Activated naive CD4-positive, alpha-beta T cell treated with anti-CD3 and anti-CD28 coated beads for 36 hours (primary cell): Measurements from ENCODE around the gene LRRC3C. TPM values are rescaled to one million over a fixed set of nuclear protein-coding genes. Genes with fewer than 3 reads are reported as not detected.

Experiments used
- CTCF ChIA-PET: fragments of 350-600 bp; sonication (Branson Sonifier 250); formaldehyde crosslinking; loops from one replicate; lab custom pipeline; 2021; ENCODE audit warnings: antibody characterized with exemption; lab: Charles Lee
- DNase-seq: peaks from one replicate; pipeline ENCODE4 v3.0.0-alpha.2; 2020
- H3K27ac Mint-ChIP-seq: one replicate; pipeline ENCODE4 v1.8.0; 2021; ENCODE audit warnings: mild to moderate bottlenecking, mixed read lengths
- H3K27me3 Mint-ChIP-seq: one replicate; pipeline ENCODE4 v1.8.0; 2021; ENCODE audit warnings: low read depth, mixed read lengths
- H3K36me3 Mint-ChIP-seq: one replicate; pipeline ENCODE4 v1.8.0; 2021; ENCODE audit warnings: low read depth, mixed read lengths
- H3K4me1 Mint-ChIP-seq: one replicate; pipeline ENCODE4 v1.8.0; 2021; ENCODE audit warnings: low read depth, mixed read lengths
- H3K4me3 Mint-ChIP-seq: one replicate; pipeline ENCODE4 v1.8.0; 2021; ENCODE audit warnings: mild to moderate bottlenecking, moderate library complexity, mixed read lengths
- H3K9me3 Mint-ChIP-seq: one replicate; pipeline ENCODE4 v1.8.0; 2021; ENCODE audit warnings: mixed read lengths
- intact Hi-C: fragments of 100-400 bp; cut with micrococcal nuclease; formaldehyde crosslinking; loops from one replicate; pipeline ENCODE4 v1.15.1; 2023
- total RNA-seq, 2 experiments: library from RNA; stranded (reverse); gene quantifications; one replicate each; pipeline ENCODE4 v1.2.3, GENCODE V29; 2021

The LRRC3C gene
- total RNA-seq, 2 experiments from 2014 or later = not detected

- Mint-ChIP-seq H3K4me1 (peaks cover 10% of the 10 kb centered on the region), H3K36me3 (no peaks in the 10 kb centered on the region), H3K27ac (peak overlapping the region; percentile 66), H3K9me3 (no peaks in the 10 kb centered on the region), H3K27me3 (no peaks in the 10 kb centered on the region), H3K4me3 (peak overlapping the region; percentile 79)
- intact Hi-C loops = loop anchor here (1.0 kb wide), 3 partner anchors 13 to 27 kb away; partner anchors contain the start of genes LRRC3C, ORMDL3 and PSMD3
- CTCF ChIA-PET = interaction anchor here (1.0 kb wide), 1 partner anchor 78 kb away, joined by 4 read pairs; no protein-coding TSS in a partner anchor
- peak; percentile 98 for DNase-seq
These were observed 25.3 kb downstream of the LRRC3C start for GRCh38 chr17:39952680-39953470.

GRCh38 chr17:39953471-39953888 is 25.9 kb downstream of the LRRC3C start:
- H3K36me3 Mint-ChIP-seq = no peaks in the 10 kb centered on the region
- CTCF ChIA-PET = interaction anchor here (1.0 kb wide), 1 partner anchor 78 kb away, joined by 4 read pairs; no protein-coding TSS in a partner anchor
- no peaks in the 10 kb centered on the region for H3K27me3 Mint-ChIP-seq
- peak overlapping the region; percentile 66 for H3K27ac Mint-ChIP-seq
- no peak for DNase-seq
- H3K4me1 Mint-ChIP-seq = peaks cover 7% of the 10 kb centered on the region
- H3K9me3 Mint-ChIP-seq = no peaks in the 10 kb centered on the region
- H3K4me3 Mint-ChIP-seq = peak overlapping the region; percentile 79
- intact Hi-C loops = loop anchor here (1.0 kb wide), 3 partner anchors 13 to 27 kb away; partner anchors contain the start of genes LRRC3C, ORMDL3 and PSMD3

GRCh38 chr17:39954876-39955275 is 27.3 kb downstream of the LRRC3C start:
- CTCF ChIA-PET = interaction anchor here (1.0 to 1.9 kb wide), 4 partner anchors 24 to 82 kb away, joined by 4 to 8 read pairs (median 4); partner anchors contain the start of gene PSMD3
- Mint-ChIP-seq H3K27me3 (no peaks in the 10 kb centered on the region), H3K4me1 (peaks cover 8% of the 10 kb centered on the region), H3K4me3 (no peak overlapping the region), H3K36me3 (no peaks in the 10 kb centered on the region), H3K9me3 (no peaks in the 10 kb centered on the region), H3K27ac (no peak overlapping the region)
- no peak for DNase-seq
- intact Hi-C loops = no loop called here

GRCh38 chr17:39955726-39956225 is 28.2 kb downstream of the LRRC3C start:
- intact Hi-C loops = no loop called here
- Mint-ChIP-seq H3K27me3 (no peaks in the 10 kb centered on the region), H3K9me3 (no peaks in the 10 kb centered on the region), H3K36me3 (no peaks in the 10 kb centered on the region), H3K4me1 (peaks cover 8% of the 10 kb centered on the region), H3K4me3 (no peak overlapping the region), H3K27ac (no peak overlapping the region)
- no peak for DNase-seq
- CTCF ChIA-PET = interaction anchor here (0.5 to 4.6 kb wide), 5 partner anchors 25 to 334 kb away, joined by 3 to 17 read pairs (median 8); partner anchors contain the start of gene PSMD3

GRCh38 chr17:39960524-39961041 is 33.1 kb downstream of the LRRC3C start:
- no peaks in the 10 kb centered on the region for H3K9me3 Mint-ChIP-seq
- DNase-seq = no peak
- no peak overlapping the region for H3K4me3 Mint-ChIP-seq
- intact Hi-C loops = no loop called here
- H3K27me3 Mint-ChIP-seq = no peaks in the 10 kb centered on the region
- no peak overlapping the region for H3K27ac Mint-ChIP-seq
- no peaks in the 10 kb centered on the region for H3K36me3 Mint-ChIP-seq
- CTCF ChIA-PET = interaction anchor here (3.5 to 4.6 kb wide), 2 partner anchors 19 to 87 kb away, joined by 17 to 34 read pairs; partner anchors contain the start of gene PSMD3
- peaks cover 19% of the 10 kb centered on the region for H3K4me1 Mint-ChIP-seq

GRCh38 chr17:39962642-39963220 is 35.2 kb downstream of the LRRC3C start, which contains the start of gene GSDMA:
GSDMA (plus strand) TSS chr17:39963004; CDS start chr17:39965688, 2,684 bp downstream.
- no peak within 1 kb of the TSS for H3K4me3 Mint-ChIP-seq
- peaks cover 19% of the 10 kb centered on the region for H3K4me1 Mint-ChIP-seq
- H3K9me3 Mint-ChIP-seq = no peaks in the 10 kb centered on the region
- CTCF ChIA-PET = interaction anchor here (0.9 to 1.6 kb wide), 2 partner anchors 11 to 17 kb away, joined by 5 read pairs; partner anchors contain the start of gene PSMD3
- DNase-seq = no peak
- peak within 1 kb of the TSS; percentile 73 for H3K27ac Mint-ChIP-seq
- intact Hi-C loops = no loop called here
- no peaks in the 10 kb centered on the region for H3K36me3 Mint-ChIP-seq
- H3K27me3 Mint-ChIP-seq = no peaks in the 10 kb centered on the region

GRCh38 chr17:39963829-39964228 is 36.3 kb downstream of the LRRC3C start:
- DNase-seq = peak; percentile 63
- peak overlapping the region; percentile 73 for H3K27ac Mint-ChIP-seq
- H3K4me3 Mint-ChIP-seq = no peak overlapping the region
- no peaks in the 10 kb centered on the region for H3K9me3 Mint-ChIP-seq
- H3K36me3 Mint-ChIP-seq = no peaks in the 10 kb centered on the region
- peaks cover 19% of the 10 kb centered on the region for H3K4me1 Mint-ChIP-seq
- intact Hi-C loops = loop anchor here (1.0 kb wide), 1 partner anchor 16 kb away; the partner anchor contains the start of gene PSMD3
- CTCF ChIA-PET = interaction anchor here (0.5 kb wide), 1 partner anchor 757 kb away, joined by 3 read pairs; no protein-coding TSS in a partner anchor
- H3K27me3 Mint-ChIP-seq = no peaks in the 10 kb centered on the region

- no peak for DNase-seq
- CTCF ChIA-PET = interaction anchor here (1.1 to 1.8 kb wide), 3 partner anchors 8 to 344 kb away, joined by 3 to 7 read pairs (median 5); no protein-coding TSS in a partner anchor
- H3K27ac Mint-ChIP-seq = no peak overlapping the region
- no peak overlapping the region for H3K4me3 Mint-ChIP-seq
- no peaks in the 10 kb centered on the region for H3K9me3 Mint-ChIP-seq
- H3K36me3 Mint-ChIP-seq = no peaks in the 10 kb centered on the region
- H3K27me3 Mint-ChIP-seq = no peaks in the 10 kb centered on the region
- intact Hi-C loops = no loop called here
- peaks cover 16% of the 10 kb centered on the region for H3K4me1 Mint-ChIP-seq
These were observed 37.6 kb downstream of the LRRC3C start for GRCh38 chr17:39965017-39965699.

- Mint-ChIP-seq H3K36me3 (no peaks in the 10 kb centered on the region), H3K4me3 (no peak overlapping the region), H3K27me3 (peaks cover 6% of the 10 kb centered on the region), H3K27ac (no peak overlapping the region), H3K4me1 (peaks cover 16% of the 10 kb centered on the region), H3K9me3 (no peaks in the 10 kb centered on the region)
- DNase-seq = no peak
- CTCF ChIA-PET = interaction anchor here (0.8 to 1.8 kb wide), 3 partner anchors 9 to 96 kb away, joined by 3 to 5 read pairs (median 4); no protein-coding TSS in a partner anchor
- intact Hi-C loops = no loop called here
These were observed 39.2 kb downstream of the LRRC3C start for GRCh38 chr17:39966771-39967170.

GRCh38 chr17:39968761-39969160 is 41.2 kb downstream of the LRRC3C start:
- H3K9me3 Mint-ChIP-seq = no peaks in the 10 kb centered on the region
- intact Hi-C loops = no loop called here
- H3K27me3 Mint-ChIP-seq = peaks cover 11% of the 10 kb centered on the region
- no peak overlapping the region for H3K27ac Mint-ChIP-seq
- H3K36me3 Mint-ChIP-seq = no peaks in the 10 kb centered on the region
- CTCF ChIA-PET = interaction anchor here (1.4 to 1.6 kb wide), 2 partner anchors 11 kb away, joined by 5 to 11 read pairs; partner anchors contain the start of gene PSMD3
- peaks cover 7% of the 10 kb centered on the region for H3K4me1 Mint-ChIP-seq
- DNase-seq = no peak
- no peak overlapping the region for H3K4me3 Mint-ChIP-seq

- no peaks in the 10 kb centered on the region for H3K9me3 Mint-ChIP-seq
- no peak overlapping the region for H3K27ac Mint-ChIP-seq
- no peak overlapping the region for H3K4me3 Mint-ChIP-seq
- no peaks in the 10 kb centered on the region for H3K36me3 Mint-ChIP-seq
- CTCF ChIA-PET = interaction anchor here (1.6 kb wide), 1 partner anchor 12 kb away, joined by 11 read pairs; no protein-coding TSS in a partner anchor
- DNase-seq = no peak
- peaks cover 11% of the 10 kb centered on the region for H3K27me3 Mint-ChIP-seq
- peaks cover 3% of the 10 kb centered on the region for H3K4me1 Mint-ChIP-seq
- intact Hi-C loops = no loop called here
These were observed 41.8 kb downstream of the LRRC3C start for GRCh38 chr17:39969375-39969774.
